Measurements from ENCODE around the gene NARS2.

DNA sequence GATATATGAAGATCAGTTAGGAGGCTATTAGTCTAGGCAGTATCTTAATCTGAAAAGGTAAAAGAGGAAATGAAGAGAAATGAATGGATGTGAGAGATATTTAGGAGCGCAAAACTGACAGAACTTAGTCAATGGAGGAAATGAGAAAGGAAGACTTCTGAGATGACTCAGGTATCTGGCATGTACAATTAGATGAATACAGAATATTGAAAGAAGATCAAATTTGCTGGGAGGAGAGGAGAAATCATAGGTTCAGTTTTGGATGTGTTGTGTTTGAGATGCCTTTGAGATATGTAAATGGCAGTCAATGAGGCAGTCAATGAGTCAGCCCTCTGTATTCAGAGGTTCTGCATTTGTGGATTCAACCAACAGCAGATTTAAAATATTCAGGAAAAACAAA, 114.2 kb downstream of the NARS2 start:
- TF ChIP-seq EP300 (IDR thresholded peaks at IDR 0.05) (no peak), POLR2A (IDR thresholded peaks at IDR 0.05) (no peak)
- TF ChIP-seq, protein P1, sequence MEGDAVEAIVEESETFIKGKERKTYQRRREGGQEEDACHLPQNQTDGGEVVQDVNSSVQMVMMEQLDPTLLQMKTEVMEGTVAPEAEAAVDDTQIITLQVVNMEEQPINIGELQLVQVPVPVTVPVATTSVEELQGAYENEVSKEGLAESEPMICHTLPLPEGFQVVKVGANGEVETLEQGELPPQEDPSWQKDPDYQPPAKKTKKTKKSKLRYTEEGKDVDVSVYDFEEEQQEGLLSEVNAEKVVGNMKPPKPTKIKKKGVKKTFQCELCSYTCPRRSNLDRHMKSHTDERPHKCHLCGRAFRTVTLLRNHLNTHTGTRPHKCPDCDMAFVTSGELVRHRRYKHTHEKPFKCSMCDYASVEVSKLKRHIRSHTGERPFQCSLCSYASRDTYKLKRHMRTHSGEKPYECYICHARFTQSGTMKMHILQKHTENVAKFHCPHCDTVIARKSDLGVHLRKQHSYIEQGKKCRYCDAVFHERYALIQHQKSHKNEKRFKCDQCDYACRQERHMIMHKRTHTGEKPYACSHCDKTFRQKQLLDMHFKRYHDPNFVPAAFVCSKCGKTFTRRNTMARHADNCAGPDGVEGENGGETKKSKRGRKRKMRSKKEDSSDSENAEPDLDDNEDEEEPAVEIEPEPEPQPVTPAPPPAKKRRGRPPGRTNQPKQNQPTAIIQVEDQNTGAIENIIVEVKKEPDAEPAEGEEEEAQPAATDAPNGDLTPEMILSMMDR (IDR thresholded peaks at IDR 0.05): no peak

All from ovary (tissue), 3 donors.